Heart left ventricle (tissue), 16 donors: ENCODE results near the gene LYAR. TPM values are rescaled to one million over a fixed set of nuclear protein-coding genes. Genes with fewer than 3 reads are reported as not detected.
A peak's percentile ranks its signal among the peaks of the same experiment; 100 is the strongest.

ENCODE experiments used
- ATAC-seq, 4 donors: fragments of 200-7000 bp; cut with Tn5 transposase; one replicate each; pipeline ENCODE4 v1.9.1; 2020 to 2022; ENCODE audit warnings: moderate library complexity in 4 of 4, mild to moderate bottlenecking in 3 of 4, moderate number of reproducible peaks in 1 of 4
- DNase-seq, 5 donors: peaks; one replicate each; pipeline ENCODE4 v3.0.0-alpha.2; 2020
- H3K27ac ChIP-seq, 12 donors: fragments of 200-600 bp; sonication (generic) in 4 of 12; one replicate each; pipeline versions ENCODE4 v1.5.0 to v1.8.0; 2016 to 2022; ENCODE audit warnings: mild to moderate bottlenecking in 2 of 12
- H3K27me3 ChIP-seq, 9 donors: fragments of 200-600 bp; sonication (generic) in 2 of 9; one replicate each; pipeline versions ENCODE4 v1.5.1 to v1.8.0; 2016 to 2022; ENCODE audit warnings: mild to moderate bottlenecking in 3 of 9
- H3K36me3 ChIP-seq, 9 donors: fragments of 200-600 bp; sonication (generic) in 2 of 9; one replicate each; pipeline versions ENCODE4 v1.5.0 to v1.8.0; 2018 to 2022; ENCODE audit warnings: mild to moderate bottlenecking in 2 of 9
- H3K4me1 ChIP-seq, 12 donors: fragments of 200-600 bp; sonication (generic) in 4 of 12; one replicate each; pipeline versions ENCODE4 v1.5.0 to v1.8.0; 2016 to 2022; ENCODE audit warnings: mild to moderate bottlenecking in 3 of 12
- H3K4me3 ChIP-seq, 12 donors: fragments of 200-600 bp; sonication (generic) in 4 of 12; one replicate each; pipeline versions ENCODE4 v1.5.0 to v1.8.0; 2017 to 2022; ENCODE audit warnings: mild to moderate bottlenecking in 9 of 12, moderate library complexity in 4 of 12
- H3K9me3 ChIP-seq, 12 donors: fragments of 200-600 bp; sonication (generic) in 4 of 12; one replicate each; pipeline versions ENCODE4 v1.5.0 to v1.8.0; 2016 to 2022; ENCODE audit warnings: mild to moderate bottlenecking in 1 of 12
- CTCF ChIP-seq, 12 donors: fragments of 200-600 bp; sonication (generic) in 4 of 12; IDR thresholded peaks; one replicate each; pipeline versions ENCODE4 v1.5.0 to v1.8.0; 2018 to 2022; ENCODE audit warnings: antibody characterized with exemption in 12 of 12, mild to moderate bottlenecking in 5 of 12
- POLR2A ChIP-seq, 2 donors: fragments of 450-650 bp; IDR thresholded peaks; one replicate each; pipeline ENCODE4 v1.6.1; 2017; ENCODE audit warnings: antibody characterized with exemption in 2 of 2, mild to moderate bottlenecking in 2 of 2, moderate library complexity in 2 of 2
- WGBS, 4 donors: extraction: QIAGEN DNeasy Blood & Tissue Kit in 2 of 4; methylation state at CpG; one replicate each; pipeline versions ENCODE4 v1.1.5 to v1.1.7; 2013 to 2018; 5-methylcytosine and 5-hydroxymethylcytosine counted together
- intact Hi-C, 10 donors: fragments of 100-400 bp; cut with DNase I; formaldehyde crosslinking; loops; one replicate each; pipeline versions ENCODE4 v1.11.1 to v1.14.2; 2022
- polyA plus RNA-seq, 2 donors: library from polyadenylated mRNA; stranded (reverse); fragments of 200-250 nt; gene quantifications; one replicate each; pipeline ENCODE4 v1.2.3, GENCODE V29; 2013
- total RNA-seq, 9 donors: library from RNA; depleted of rRNA in 2 of 9; stranded (reverse); fragments of >200 nt in 2 of 9; fragmentation: NEBNext Ultra II Directional in 3 of 9; extraction: Animal tissue kit (Norgen Biotek cat#: 25700) in 3 of 9; gene quantifications; one replicate each; pipeline versions ENCODE4 v1.1.0 to v1.2.4, GENCODE V29; 2016 to 2023
- donor health status: ischemic (EF 13 %, LVEDD 7.1; RV severe dilation, severe dysfunction).
- donor health status: healthy with polysubstance abuse.
- donor health status: DM: no; HTN: yes; CAD: no.
- donor health status: DM: no; HTN: no; CAD: no.
- donor health status: ischemic (EF 25% LVEDD 6.9; RV normal size, moderate dysfunction).
- donor health status: ischemic (EF 25% LVEDD 5.7; RV mildly dilated, moderate dysfunction).
- donor health status: healthy.
- donor health status: DM: yes; HTN: yes; CAD: no.
- donor health status: ischemic (EF 35%, LVEDD 5.7; RV mildly dilated, moderate dysfunction).
- donor health status: nonischemic (EF 11% LVEDD 7.7; RV severe dilation, severe dysfunction).
- donor health status: DM: yes; HTN: yes; CAD: no.
- donor health status: PGD.
- donor health status: ischemic (EF 29% LVEDD 5.4; RV normal size, mild dysfunction).
- donor health status: nonischemic (EF 23%, LVEDD 6.1; RV moderate dilation, normal function).

LYAR gene
- total and polyA plus RNA-seq, 11 donors: 8.6 to 16.6 (median 12.5) TPM

GRCh38 chr4:4277531-4277930, 12.4 kb downstream of the LYAR start:
- TF ChIP-seq CTCF (IDR thresholded peaks at IDR 0.05): no peak
- TF ChIP-seq POLR2A (IDR thresholded peaks at IDR 0.05): no peak
- 70 to 84% (median 77%) methylated on average over 6 of the region's 6 CpGs for WGBS, 4 donors
- DNase-seq (no peak), ATAC-seq (no peak)
- no peak overlapping the region for H3K27ac ChIP-seq
- H3K36me3 ChIP-seq: peaks cover 0 to 98% (median 95%) of the 10 kb centered on the region in 9 donors
- H3K4me1 ChIP-seq: no peaks in the 10 kb centered on the region
- no peak overlapping the region for H3K4me3 ChIP-seq
- intact Hi-C loops: no loop called here
- H3K9me3 ChIP-seq: no peaks in the 10 kb centered on the region
- no peaks in the 10 kb centered on the region for H3K27me3 ChIP-seq

- no peak for TF ChIP-seq POLR2A (IDR thresholded peaks at IDR 0.05)
- TF ChIP-seq CTCF (IDR thresholded peaks at IDR 0.05): no peak
- Histone ChIP-seq H3K36me3 (peaks cover 0 to 98% (median 85%) of the 10 kb centered on the region in 9 donors), H3K27me3 (no peaks in the 10 kb centered on the region), H3K4me3 (no peak overlapping the region), H3K27ac (no peak overlapping the region), H3K9me3 (no peaks in the 10 kb centered on the region), H3K4me1 (peaks cover 0 to 21% (median 0%) of the 10 kb centered on the region in 12 donors)
- no peak for DNase-seq
- intact Hi-C loops: no loop called here
- ATAC-seq: no peak
- WGBS, 4 donors: 86 to 97% (median 93%) methylated on average over 14 of the region's 14 CpGs
Observed at GRCh38 chr4:4274226-4274625, 15.7 kb downstream of the LYAR start.

GRCh38 chr4:4271912-4272311, 18.0 kb downstream of the LYAR start:
- TF ChIP-seq POLR2A (IDR thresholded peaks at IDR 0.05): no peak
- peak in 1 of 12 donors; percentile 5 for TF ChIP-seq CTCF (IDR thresholded peaks at IDR 0.05)
- H3K27me3 ChIP-seq: no peaks in the 10 kb centered on the region
- 83 to 87% (median 84%) methylated on average over 10 of the region's 10 CpGs for WGBS, 4 donors
- H3K36me3 ChIP-seq: peaks cover 0 to 99% (median 74%) of the 10 kb centered on the region in 9 donors
- DNase-seq (no peak), ATAC-seq (peak in 2 of 4 donors; percentile 37 to 48)
- no peaks in the 10 kb centered on the region for H3K9me3 ChIP-seq
- intact Hi-C loops: no loop called here
- H3K4me1 ChIP-seq: peaks cover 0 to 41% (median 0%) of the 10 kb centered on the region in 12 donors
- H3K27ac ChIP-seq: peak overlapping the region in 1 of 12 donors; percentile 90
- H3K4me3 ChIP-seq: no peak overlapping the region

- 72 to 84% (median 83%) methylated on average over 4 of the region's 4 CpGs for WGBS, 4 donors
- no peak for TF ChIP-seq CTCF (IDR thresholded peaks at IDR 0.05)
- TF ChIP-seq POLR2A (IDR thresholded peaks at IDR 0.05): no peak
Observed at GRCh38 chr4:4270529-4270928, 19.4 kb downstream of the LYAR start.

More at GRCh38 chr4:4270529-4270928, 19.4 kb downstream of the LYAR start:
- no peak overlapping the region for H3K4me3 ChIP-seq
- no peak for ATAC-seq
- H3K36me3 ChIP-seq: peaks cover 0 to 91% (median 71%) of the 10 kb centered on the region in 9 donors
- intact Hi-C loops: no loop called here
- no peaks in the 10 kb centered on the region for H3K9me3 ChIP-seq
- no peak for DNase-seq
- peak overlapping the region in 1 of 12 donors; percentile 90 for H3K27ac ChIP-seq
- no peaks in the 10 kb centered on the region for H3K27me3 ChIP-seq
- H3K4me1 ChIP-seq: peaks cover 0 to 52% (median 0%) of the 10 kb centered on the region in 12 donors
